HepG2 (cell line): ENCODE measurements around the gene MYLK3. TPM values are rescaled to one million over a fixed set of nuclear protein-coding genes. Genes with fewer than 3 reads are reported as not detected.
A peak's percentile ranks its signal among the peaks of the same experiment; 100 is the strongest.

Experiments
- ATAC-seq: fragments of 200-7000 bp; cut with Tn5 transposase; 3 replicates; pipeline ENCODE4 v1.9.1; 2020; ENCODE audit warnings: mild to moderate bottlenecking, moderate library complexity
- BruUV-seq: library from RNA; stranded (reverse); fragments of 400-500 nt; replicated peaks from 2 replicates; lab custom pipeline; 2021; lab: Mats Ljungman, UMichigan
- CTCF ChIA-PET: fragments of 300-600 bp; formaldehyde crosslinking; extraction: SDS; loops from one replicate; lab custom pipeline; 2021; ENCODE audit warnings: low total read pairs, inconsistent platforms, low intra/inter-chr PET ratio; lab: Yijun Ruan, JAX
- POLR2A ChIA-PET: fragments of 350-600 bp; sonication (Branson Sonifier 250); formaldehyde crosslinking; loops from one replicate; lab custom pipeline; 2020; ENCODE audit warnings: antibody characterized with exemption, inconsistent platforms; lab: Yijun Ruan, JAX
- DNase-seq: peaks from one replicate; pipeline ENCODE4 v3.0.0-alpha.2; 2015; ENCODE audit warnings: low spot score
- FAIRE-seq: peaks from 3 replicates; lab custom pipeline; 2011; peaks lifted over from hg19 to GRCh38; lab: Jason Lieb, UNC
- H2AFZ ChIP-seq: one replicate; pipeline ENCODE4 v1.6.1; 2011; ENCODE audit warnings: low read length, inconsistent platforms
- H3K27ac ChIP-seq: fragments of 300-600 bp; 3 replicates; pipeline ENCODE4 v1.8.0; 2011; ENCODE audit warnings: mixed run types, mild to moderate bottlenecking, mixed read lengths, low read length, inconsistent platforms; ENCODE audit not compliant: insufficient read depth; ENCODE audit errors: extremely low read length
- H3K27me3 ChIP-seq, 2 experiments: fragments of 200-600 bp in 1 of 2; 2 replicates in 1 of 2; 3 replicates in 1 of 2; pipeline versions ENCODE4 v1.6.0 to v1.8.0; 2011; ENCODE audit warnings: low read length in 2 of 2, mild to moderate bottlenecking in 2 of 2, moderate library complexity in 2 of 2, inconsistent platforms in 1 of 2; ENCODE audit not compliant: insufficient read depth in 2 of 2, control insufficient read depth in 1 of 2
- H3K36me3 ChIP-seq, 2 experiments: fragments of 200-600 bp in 1 of 2; replicated peaks in 1 of 2; 2 replicates in 1 of 2; 3 replicates in 1 of 2; pipeline versions ENCODE4 v1.5.1 to v1.8.0; 2011; ENCODE audit warnings: low read length in 2 of 2, inconsistent platforms in 1 of 2; ENCODE audit not compliant: insufficient read depth in 2 of 2, control insufficient read depth in 1 of 2
- H3K4me1 ChIP-seq: 2 replicates; pipeline ENCODE4 v1.5.1; 2012; ENCODE audit warnings: low read length, inconsistent platforms; ENCODE audit not compliant: insufficient read depth
- H3K4me2 ChIP-seq: 2 replicates; pipeline ENCODE4 v1.6.0; 2011; ENCODE audit warnings: low read depth, low read length, inconsistent platforms
- H3K4me3 ChIP-seq, 3 experiments: fragments of 200-600 bp in 1 of 3; sonication (generic), shearing (Covaris generic) in 1 of 3; replicated peaks in 1 of 3; 2 replicates each; pipeline ENCODE4 v1.5.1; 2011 to 2016; ENCODE audit warnings: low read length in 3 of 3, inconsistent platforms in 2 of 3, low read depth in 2 of 3, mild to moderate bottlenecking in 2 of 3, control low read depth in 1 of 3, mixed read lengths in 1 of 3; ENCODE audit not compliant: insufficient read depth in 1 of 3
- H3K79me2 ChIP-seq: one replicate; pipeline ENCODE4 v1.6.1; 2011; ENCODE audit warnings: low read length, inconsistent platforms; ENCODE audit not compliant: insufficient read depth
- H3K9ac ChIP-seq: 2 replicates; pipeline ENCODE4 v1.6.0; 2011; ENCODE audit warnings: mild to moderate bottlenecking, low read depth, low read length, inconsistent platforms; ENCODE audit not compliant: insufficient read depth
- H3K9me3 ChIP-seq: 2 replicates; pipeline ENCODE4 v1.5.1; 2012; ENCODE audit warnings: mild to moderate bottlenecking, low read length
- H4K20me1 ChIP-seq: 2 replicates; pipeline ENCODE4 v1.6.0; 2011; ENCODE audit warnings: inconsistent platforms, mild to moderate bottlenecking, low read length, moderate library complexity; ENCODE audit not compliant: insufficient read depth
- HNRNPK ChIP-seq: fragments of 200-400 bp; formaldehyde crosslinking; IDR thresholded peaks from 2 replicates; pipeline ENCODE4 v1.6.1; 2018; ENCODE audit warnings: low read length, low read depth, moderate library complexity, mild to moderate bottlenecking; ENCODE audit not compliant: poor library complexity, severe bottlenecking
- KLF11 ChIP-seq: IDR thresholded peaks from 2 replicates; pipeline ENCODE4 v1.6.1; 2016; ENCODE audit warnings: missing compliant biosample characterization
- RAD51 ChIP-seq: fragments of 450-650 bp; IDR thresholded peaks from 2 replicates; pipeline ENCODE4 v1.6.1; 2016; ENCODE audit warnings: borderline replicate concordance
- RNF2 ChIP-seq: fragments of 450-650 bp; conservative IDR thresholded peaks from 2 replicates; pipeline ENCODE4 v1.6.1; 2016; ENCODE audit warnings: low read depth
- TEAD2 ChIP-seq: sonication (generic); formaldehyde crosslinking; IDR thresholded peaks from 2 replicates; pipeline ENCODE4 v1.9.0; 2021; ENCODE audit warnings: missing genetic modification reagents
- YEATS2 ChIP-seq: sonication (generic); formaldehyde crosslinking; IDR thresholded peaks from 2 replicates; pipeline ENCODE4 v1.4.0; 2020; ENCODE audit warnings: missing genetic modification reagents, borderline replicate concordance
- ZKSCAN8 ChIP-seq: IDR thresholded peaks from 2 replicates; pipeline ENCODE4 v1.6.1; 2016; ENCODE audit warnings: borderline replicate concordance, missing genetic modification reagents, missing compliant biosample characterization
- WGBS: methylation state at CpG from one replicate; pipeline ENCODE4 v1.1.6; 2017; ENCODE audit warnings: low lambda C conversion rate; 5-methylcytosine and 5-hydroxymethylcytosine counted together
- in situ Hi-C: cut with HindIII; loops from 2 replicates; pipeline ENCODE4 v1.10.0; 2017; ENCODE audit warnings: low pct_unique_long_range_greater_than_20kb; ENCODE audit not compliant: extremely low pct_ligation_motif_present
- intact Hi-C: fragments of 100-400 bp; cut with micrococcal nuclease; formaldehyde crosslinking; loops from one replicate; pipeline ENCODE4 v1.10.0; 2022; ENCODE audit not compliant: unreplicated experiment
- polyA plus RNA-seq, 8 experiments: library from polyadenylated mRNA; depleted of rRNA in 3 of 8; stranded (reverse) in 7 of 8; unstranded in 1 of 8; fragments of >200 nt; fragmentation: Illumina TruSeq in 4 of 8; extraction: Trizol in 4 of 8; gene quantifications; 2 replicates each; pipeline versions ENCODE4 v1.2.1 to v1.2.3, GENCODE V29; 2011 to 2016; ENCODE audit warnings: low read depth in 4 of 8, missing spikeins in 1 of 8, mixed read lengths in 1 of 8; ENCODE audit not compliant: insufficient read depth in 1 of 8
- total RNA-seq, 5 experiments: library from RNA; depleted of rRNA; stranded (reverse); fragments of >200 nt; fragmentation: Illumina TruSeq; extraction: Trizol; gene quantifications; 2 replicates each; pipeline ENCODE4 v1.2.3, GENCODE V29; 2016; ENCODE audit warnings: low read depth in 1 of 5

MYLK3 gene
- total and polyA plus RNA-seq, 2 of the 13 experiments (the other 11 are each of a cell fraction or from before 2014, with no cell fraction given): 0.04 to 0.18 TPM

DNA sequence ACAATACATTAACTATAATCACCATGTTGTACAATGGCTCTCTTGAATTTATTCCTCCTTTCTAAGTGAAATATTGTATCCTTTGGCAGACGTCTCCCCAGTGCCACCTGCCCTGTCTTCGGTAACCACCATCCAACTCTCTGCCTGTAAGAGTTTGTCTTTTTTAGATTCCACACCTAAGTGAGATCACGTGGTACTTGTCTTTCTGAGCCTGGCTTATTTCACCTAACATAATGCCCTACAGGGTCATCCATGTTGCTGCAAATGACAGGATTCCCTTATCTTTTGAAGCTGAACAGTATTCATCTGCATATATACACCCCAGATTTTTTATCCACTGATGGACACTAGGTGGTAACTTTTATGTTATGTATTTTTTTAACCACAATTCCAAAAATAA, 34.5 kb downstream of the MYLK3 start:
- in situ Hi-C loops: no loop called here
- H2AFZ ChIP-seq: no peak overlapping the region

DNA sequence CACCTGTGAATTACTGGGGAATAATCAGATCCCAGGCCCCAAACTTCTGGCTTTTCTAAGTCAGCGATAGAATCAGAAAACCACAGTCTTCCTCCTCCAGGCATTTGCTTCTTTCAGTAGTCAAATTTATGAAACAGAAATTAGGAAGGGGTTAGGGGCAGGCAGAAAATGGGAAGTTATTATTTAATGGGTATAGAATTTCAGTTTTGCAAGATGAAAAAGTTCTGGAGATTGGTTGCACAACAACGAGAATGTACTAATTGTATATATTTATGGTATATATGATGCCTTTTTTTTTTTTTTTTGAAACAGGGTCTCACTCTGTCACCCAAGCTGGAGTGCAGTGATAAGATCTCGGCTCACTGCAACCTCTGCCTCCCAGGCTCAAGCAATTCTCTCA, 35.2 kb downstream of the MYLK3 start:
- ChIA-PET CTCF (no interaction called here), POLR2A (no interaction called here)
- no peak overlapping the region for H3K4me2 ChIP-seq
- no peaks in the 10 kb centered on the region for H3K36me3 ChIP-seq
- FAIRE-seq: no peak
- no peak for DNase-seq
- no peaks in the 10 kb centered on the region for H4K20me1 ChIP-seq
- H3K27me3 ChIP-seq: peaks cover 0 to 4% of the 10 kb centered on the region in 2 experiments; a peak in 1 of 5 replicates
- no TSS peak for BruUV-seq
- 31% methylated on average over 3 of the region's 3 CpGs for WGBS
- no peak overlapping the region for H3K9ac ChIP-seq
- H3K79me2 ChIP-seq: no peaks in the 10 kb centered on the region
- H2AFZ ChIP-seq: no peak overlapping the region
- no peak overlapping the region for H3K27ac ChIP-seq
- peaks cover 8% of the 10 kb centered on the region; the same call in 1 of the 2 replicates for H3K4me1 ChIP-seq
- H3K4me3 ChIP-seq: no peak overlapping the region
- in situ Hi-C loops (no loop called here), intact Hi-C loops (no loop called here)
- ATAC-seq: no peak
- no peaks in the 10 kb centered on the region for H3K9me3 ChIP-seq
- TF ChIP-seq ZKSCAN8 (CRISPR knock-in tag) (no peak), RNF2 (no peak), YEATS2 (no peak), KLF11 (CRISPR knock-in tag) (no peak), HNRNPK (no peak)

More for the DNA sequence above, 34.5 kb downstream of the MYLK3 start:
- no peak for DNase-seq
- FAIRE-seq: no peak
- Histone ChIP-seq H3K27me3 (peaks cover 0 to 4% of the 10 kb centered on the region in 2 experiments; a peak in 1 of 5 replicates), H3K79me2 (no peaks in the 10 kb centered on the region), H3K9me3 (no peaks in the 10 kb centered on the region), H4K20me1 (no peaks in the 10 kb centered on the region), H3K4me2 (no peak overlapping the region), H3K36me3 (no peaks in the 10 kb centered on the region), H3K27ac (no peak overlapping the region), H3K9ac (no peak overlapping the region), H3K4me3 (no peak overlapping the region), H3K4me1 (peaks cover 8% of the 10 kb centered on the region; the same call in 1 of the 2 replicates)
- POLR2A ChIA-PET: no interaction called here
- ATAC-seq: no peak
- intact Hi-C loops: no loop called here
- BruUV-seq: no TSS peak
- WGBS: 49% methylated on average over 3 of the region's 3 CpGs
- CTCF ChIA-PET: no interaction called here
- TF ChIP-seq TEAD2: no peak
- peak; percentile 51; the same call in 1 of the 2 replicates for TF ChIP-seq RAD51
